ENCODE measurements around the gene EFEMP2.
"Not testable (repeated sequence)": the region's sequence is repeated elsewhere in the genome, so short reads cannot be mapped to it uniquely, and the experiment has no call there.

GRCh38 chr11:65892137-65892540, 19.5 kb upstream of the EFEMP2 start:
- not testable (repeated sequence) for TF ChIP-seq POLR2A, CTCF (IDR thresholded peaks at IDR 0.05)
